IMR-90 (cell line): ENCODE results near the gene RNF114. TPM values are rescaled to one million over a fixed set of nuclear protein-coding genes. Genes with fewer than 3 reads are reported as not detected.

Experiments
- ATAC-seq: fragments of 200-7000 bp; cut with Tn5 transposase; 2 replicates; pipeline ENCODE4 v1.9.1; 2020; ENCODE audit warnings: low read depth, mild to moderate bottlenecking, moderate library complexity
- BruUV-seq: library from RNA; stranded (reverse); fragments of 400-500 nt; replicated peaks from 2 replicates; lab custom pipeline; 2021; lab: Mats Ljungman, UMichigan
- CTCF ChIA-PET: fragments of 300-600 bp; formaldehyde crosslinking; extraction: SDS; loops from one replicate; lab custom pipeline; 2021; ENCODE audit warnings: antibody characterized with exemption; lab: Yijun Ruan, JAX
- POLR2A ChIA-PET: fragments of 300-600 bp; sonication (Branson Sonifier 250); formaldehyde crosslinking; loops from one replicate; lab custom pipeline; 2022; ENCODE audit warnings: antibody characterized with exemption; ENCODE audit not compliant: unreplicated experiment; lab: Charles Lee
- DNase-seq: peaks from one replicate; pipeline ENCODE4 v3.0.0; 2013
- H2AFZ ChIP-seq: replicated peaks from 2 replicates; pipeline ENCODE3; 2013; ENCODE audit warnings: low read length, mild to moderate bottlenecking; ENCODE audit not compliant: poor library complexity
- H2AK5ac ChIP-seq: 2 replicates; pipeline ENCODE4 v1.6.1; 2013; ENCODE audit warnings: low read depth, low read length, inconsistent platforms
- H2AK9ac ChIP-seq: replicated peaks from 2 replicates; pipeline ENCODE3; 2013; ENCODE audit warnings: mild to moderate bottlenecking, low read depth, low read length, moderate library complexity; ENCODE audit not compliant: poor library complexity
- H2BK120ac ChIP-seq: 2 replicates; pipeline ENCODE4 v1.6.1; 2013; ENCODE audit warnings: low read depth, low read length, inconsistent platforms
- H2BK15ac ChIP-seq: 3 replicates; pipeline ENCODE4 v1.6.1; 2013; ENCODE audit warnings: low read depth, low read length, inconsistent platforms
- H2BK20ac ChIP-seq: 2 replicates; pipeline ENCODE4 v1.6.1; 2013; ENCODE audit warnings: low read depth, mild to moderate bottlenecking, inconsistent platforms, low read length, moderate library complexity
- H2BK5ac ChIP-seq: 2 replicates; pipeline ENCODE4 v1.6.1; 2013; ENCODE audit warnings: mild to moderate bottlenecking, low read depth, low read length, inconsistent platforms; ENCODE audit not compliant: poor library complexity, severe bottlenecking
- H3K14ac ChIP-seq: replicated peaks from 2 replicates; pipeline ENCODE4 v1.6.1; 2013; ENCODE audit warnings: low read depth, low read length, inconsistent platforms
- H3K18ac ChIP-seq: 2 replicates; pipeline ENCODE4 v1.6.1; 2013; ENCODE audit warnings: low read depth, low read length, control low read depth
- H3K23ac ChIP-seq: 2 replicates; pipeline ENCODE4 v1.6.1; 2013; ENCODE audit warnings: low read depth, low read length, inconsistent platforms
- H3K27ac ChIP-seq: 2 replicates; pipeline ENCODE4 v1.5.1; 2013; ENCODE audit warnings: mild to moderate bottlenecking, control low read depth, low read length; ENCODE audit not compliant: insufficient read depth
- H3K27me3 ChIP-seq: 2 replicates; pipeline ENCODE4 v1.6.1; 2013; ENCODE audit warnings: low read length; ENCODE audit not compliant: control insufficient read depth, insufficient read depth
- H3K36me3 ChIP-seq: 2 replicates; pipeline ENCODE4 v1.6.1; 2013; ENCODE audit warnings: low read length, mixed read lengths; ENCODE audit not compliant: control insufficient read depth, insufficient read depth
- H3K4ac ChIP-seq: 2 replicates; pipeline ENCODE4 v1.6.1; 2013; ENCODE audit warnings: low read depth, low read length, inconsistent platforms
- H3K4me1 ChIP-seq: 2 replicates; pipeline ENCODE4 v1.6.1; 2013; ENCODE audit warnings: low read length, mixed read lengths; ENCODE audit not compliant: control insufficient read depth, insufficient read depth
- H3K4me2 ChIP-seq: 2 replicates; pipeline ENCODE4 v1.6.1; 2013; ENCODE audit warnings: low read depth, mild to moderate bottlenecking, control low read depth, low read length, moderate library complexity
- H3K4me3 ChIP-seq: 2 replicates; pipeline ENCODE4 v1.5.1; 2013; ENCODE audit warnings: low read depth, mild to moderate bottlenecking, control low read depth, low read length, moderate library complexity; ENCODE audit not compliant: insufficient read depth
- H3K56ac ChIP-seq: 2 replicates; pipeline ENCODE4 v1.6.1; 2013; ENCODE audit warnings: low read length, inconsistent platforms; ENCODE audit not compliant: insufficient read depth; ENCODE audit errors: extremely low read depth
- H3K79me1 ChIP-seq, 2 experiments: 2 replicates each; pipeline ENCODE4 v1.6.1; 2013; ENCODE audit warnings: low read length in 2 of 2, inconsistent platforms in 1 of 2, low read depth in 1 of 2
- H3K9ac ChIP-seq: 2 replicates; pipeline ENCODE4 v1.6.1; 2013; ENCODE audit warnings: low read depth, low read length, control low read depth
- H3K9me1 ChIP-seq: 2 replicates; pipeline ENCODE4 v1.6.1; 2013; ENCODE audit warnings: low read length, inconsistent platforms; ENCODE audit not compliant: insufficient read depth
- H3K9me3 ChIP-seq: 2 replicates; pipeline ENCODE4 v1.6.1; 2013; ENCODE audit warnings: low read length; ENCODE audit not compliant: control insufficient read depth, insufficient read depth
- H4K20me1 ChIP-seq: 2 replicates; pipeline ENCODE4 v1.6.1; 2013; ENCODE audit warnings: low read length, inconsistent platforms; ENCODE audit not compliant: insufficient read depth
- H4K5ac ChIP-seq: 2 replicates; pipeline ENCODE4 v1.6.1; 2013; ENCODE audit warnings: mild to moderate bottlenecking, low read depth, low read length, control low read depth
- H4K8ac ChIP-seq, 2 experiments: 2 replicates each; pipeline ENCODE4 v1.6.1; 2013; ENCODE audit warnings: low read depth in 2 of 2, low read length in 2 of 2, control low read depth in 1 of 2, inconsistent platforms in 1 of 2
- H4K91ac ChIP-seq: 2 replicates; pipeline ENCODE4 v1.6.1; 2013; ENCODE audit warnings: low read depth, low read length, inconsistent platforms; ENCODE audit not compliant: insufficient read depth
- CEBPB ChIP-seq: IDR thresholded peaks from 2 replicates; pipeline ENCODE4 v1.6.1; 2012; ENCODE audit warnings: low read depth, low read length, improper control_type of control experiment
- FOS ChIP-seq: fragments of 150-350 bp; IDR thresholded peaks from 2 replicates; pipeline ENCODE4 v1.6.1; 2016; ENCODE audit warnings: low read depth, low read length
- MAFK ChIP-seq: IDR thresholded peaks from 2 replicates; pipeline ENCODE4 v1.6.1; 2012; ENCODE audit warnings: low read depth, low read length, improper control_type of control experiment
- MAZ ChIP-seq: IDR thresholded peaks from 2 replicates; pipeline ENCODE4 v1.6.1; 2012; ENCODE audit warnings: low read depth, mild to moderate bottlenecking, low read length, improper control_type of control experiment, moderate library complexity, borderline replicate concordance
- RAD21 ChIP-seq: IDR thresholded peaks from 2 replicates; pipeline ENCODE4 v1.6.1; 2012; ENCODE audit warnings: low read length, improper control_type of control experiment
- RCOR1 ChIP-seq: IDR thresholded peaks from 2 replicates; pipeline ENCODE4 v1.6.1; 2012; ENCODE audit warnings: mild to moderate bottlenecking, low read length, improper control_type of control experiment; ENCODE audit not compliant: insufficient replicate concordance
- USF2 ChIP-seq: fragments of 150-350 bp; IDR thresholded peaks from 2 replicates; pipeline ENCODE4 v1.6.1; 2017; ENCODE audit warnings: mild to moderate bottlenecking, antibody characterized with exemption, low read length, low read depth
- WGBS, 2 experiments: methylation state at CpG; one replicate each; pipeline versions ENCODE4 v1.1.5 to v1.1.7; 2013; ENCODE audit warnings: missing lambda C conversion rate in 2 of 2; ENCODE audit not compliant: insufficient read length in 1 of 2; ENCODE audit errors: extremely low coverage in 2 of 2; 5-methylcytosine and 5-hydroxymethylcytosine counted together
- dilution Hi-C: fragments of 300-500 bp; cut with HindIII; formaldehyde crosslinking; loops from one replicate; pipeline ENCODE4 v1.14.3; 2018; ENCODE audit warnings: low sequenced_read_pairs; ENCODE audit not compliant: unreplicated experiment
- in situ Hi-C: fragments of 300-500 bp; cut with MboI; formaldehyde crosslinking; loops from 3 replicates; pipeline ENCODE4 v1.14.3; 2019; ENCODE audit warnings: low sequenced_read_pairs, inconsistent platforms, mixed read lengths
- intact Hi-C: fragments of 100-400 bp; cut with micrococcal nuclease; formaldehyde crosslinking; loops from 2 replicates; pipeline ENCODE4 v1.10.0; 2022
- polyA plus RNA-seq, 3 experiments: library from polyadenylated mRNA; depleted of rRNA; stranded (reverse); fragments of >200 nt; gene quantifications; 2 replicates each; pipeline ENCODE4 v1.2.3, GENCODE V29; 2012; ENCODE audit warnings: low replicate concordance in 1 of 3
- total RNA-seq: library from RNA; depleted of rRNA; stranded (reverse); fragments of >200 nt; gene quantifications from 2 replicates; pipeline ENCODE4 v1.2.3, GENCODE V29; 2012
- TF ChIP-seq, protein P1 (sequence below): fragments of 150-350 bp; IDR thresholded peaks from 2 replicates; pipeline ENCODE4 v1.6.1; 2016; ENCODE audit warnings: low read depth, mild to moderate bottlenecking, low read length, moderate library complexity, borderline replicate concordance

RNF114 gene
- total and polyA plus RNA-seq, 2 of the 4 experiments (the other 2 are of a cell fraction), result 44.6 to 62.3 TPM

DNA sequence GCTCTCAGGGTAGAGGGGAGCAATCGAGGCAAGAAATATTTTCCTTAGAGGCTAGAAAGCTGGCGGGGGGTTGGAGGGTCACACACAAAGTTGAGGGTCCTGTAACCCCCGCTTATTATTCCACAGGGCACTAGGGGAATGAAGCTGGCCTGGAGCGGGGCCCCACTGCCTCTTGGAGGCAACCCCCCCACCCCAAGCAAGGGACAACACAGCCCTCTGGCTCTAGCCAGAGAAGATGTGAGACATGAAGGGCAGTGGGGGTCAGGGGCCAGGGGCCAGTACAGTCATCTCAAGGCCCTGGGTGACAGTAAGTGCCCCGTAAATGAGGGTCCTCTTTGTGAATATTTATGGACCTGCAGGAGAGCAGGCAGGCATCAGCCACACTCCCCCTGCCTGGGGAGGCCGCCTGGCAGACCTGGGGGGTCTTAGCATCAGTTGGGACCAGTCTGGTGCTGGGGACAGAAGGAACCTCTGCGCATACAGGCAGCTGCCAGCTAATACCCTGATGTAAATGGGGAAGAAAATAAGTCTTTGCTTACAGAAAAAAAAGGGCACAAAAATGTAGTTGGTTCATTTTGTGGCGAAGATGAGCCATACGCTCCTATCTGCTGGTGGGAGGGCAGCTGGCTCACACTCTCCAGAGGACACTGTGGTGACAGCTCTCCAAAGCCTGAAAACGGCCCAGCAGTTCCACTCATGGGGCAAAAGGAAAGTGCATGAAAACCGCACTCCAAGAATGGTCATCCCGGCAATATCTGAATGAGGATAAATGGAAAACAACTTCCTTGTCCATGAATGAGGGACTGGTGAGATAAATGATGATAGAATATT, 42.7 kb upstream of the RNF114 start:
- H3K4me2 ChIP-seq, result peak overlapping the region; percentile 60
- dilution Hi-C loops, result no loop called here

More for the DNA sequence above, 42.7 kb upstream of the RNF114 start:
- POLR2A ChIA-PET, result interaction anchor here (0.5 kb wide), 1 partner anchor 37 kb away, joined by 12 read pairs; no protein-coding TSS in a partner anchor
- H3K4ac ChIP-seq, result no peak overlapping the region
- no peak overlapping the region for H2AK5ac ChIP-seq
- 0 out of 2 replicates have a peak, but pooled peaks cover 1% of the 10 kb centered on the region for H3K36me3 ChIP-seq
- H3K27me3 ChIP-seq, result no peaks in the 10 kb centered on the region
- CTCF ChIA-PET, result no interaction called here
- H3K14ac ChIP-seq, result no peak overlapping the region
- H4K5ac ChIP-seq, result no peak overlapping the region
- no peak overlapping the region for H3K9ac ChIP-seq
- peaks cover 21% of the 10 kb centered on the region for H3K4me1 ChIP-seq
- peaks cover 0 to 4% of the 10 kb centered on the region in 2 experiments; a peak in 1 of 4 replicates for H3K79me1 ChIP-seq
- TF ChIP-seq MAFK, result no peak
- TF ChIP-seq RCOR1, result no peak
- no peak for TF ChIP-seq RAD21
- TF ChIP-seq MAZ, result no peak
- TF ChIP-seq, protein P1, sequence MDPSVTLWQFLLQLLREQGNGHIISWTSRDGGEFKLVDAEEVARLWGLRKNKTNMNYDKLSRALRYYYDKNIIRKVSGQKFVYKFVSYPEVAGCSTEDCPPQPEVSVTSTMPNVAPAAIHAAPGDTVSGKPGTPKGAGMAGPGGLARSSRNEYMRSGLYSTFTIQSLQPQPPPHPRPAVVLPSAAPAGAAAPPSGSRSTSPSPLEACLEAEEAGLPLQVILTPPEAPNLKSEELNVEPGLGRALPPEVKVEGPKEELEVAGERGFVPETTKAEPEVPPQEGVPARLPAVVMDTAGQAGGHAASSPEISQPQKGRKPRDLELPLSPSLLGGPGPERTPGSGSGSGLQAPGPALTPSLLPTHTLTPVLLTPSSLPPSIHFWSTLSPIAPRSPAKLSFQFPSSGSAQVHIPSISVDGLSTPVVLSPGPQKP, result no peak
- no peak for TF ChIP-seq FOS
- TF ChIP-seq CEBPB, result no peak
- TF ChIP-seq USF2, result no peak
- H2BK15ac ChIP-seq, result no peak overlapping the region
- H3K56ac ChIP-seq, result no peak overlapping the region
- no peak overlapping the region for H4K91ac ChIP-seq
- H3K23ac ChIP-seq, result peak overlapping the region; percentile 3; the same call in 1 of the 2 replicates
- no peak overlapping the region for H2AK9ac ChIP-seq
- no peak overlapping the region for H3K18ac ChIP-seq
- H3K9me1 ChIP-seq, result no peaks in the 10 kb centered on the region
- DNase-seq (peak; percentile 14), ATAC-seq (peak; percentile 34; the same call in 1 of the 2 replicates)
- H2BK5ac ChIP-seq, result no peak overlapping the region
- H3K27ac ChIP-seq, result no peak overlapping the region
- in situ Hi-C loops, result no loop called here
- H3K9me3 ChIP-seq, result no peaks in the 10 kb centered on the region
- H4K8ac ChIP-seq, result no peak overlapping the region
- H3K4me3 ChIP-seq, result no peak overlapping the region
- no TSS peak for BruUV-seq
- H4K20me1 ChIP-seq, result 0 out of 2 replicates have a peak, but pooled peaks cover 6% of the 10 kb centered on the region
- WGBS, 2 experiments, result 79% methylated on average over 4 of the region's 12 CpGs; no CpG with 5 or more reads in 1 of the 2 experiments
- no peak overlapping the region for H2BK120ac ChIP-seq
- H2BK20ac ChIP-seq, result no peak overlapping the region
- intact Hi-C loops, result no loop called here
- no peak overlapping the region for H2AFZ ChIP-seq
